UCSD-AML1 (cell line): ENCODE results near the gene ETFDH.
"Not testable (repeated sequence)": the region's sequence is repeated elsewhere in the genome, so short reads cannot be mapped to it uniquely, and the experiment has no call there.

ENCODE experiments used
- DNase-seq: peaks from one replicate; lab custom pipeline; 2025; ENCODE audit not compliant: unreplicated experiment; lab: John Stamatoyannopoulos, UW

Gene ETFDH

GRCh38 chr4:158676076-158676475, 4.0 kb downstream of the ETFDH start:
- DNase-seq, result no peak

- DNase-seq, result no peak
These were observed 6.7 kb downstream of the ETFDH start for GRCh38 chr4:158678767-158679166.

GRCh38 chr4:158681629-158682028, 9.5 kb downstream of the ETFDH start:
- DNase-seq, result no peak

- no peak for DNase-seq
These were observed 10.0 kb downstream of the ETFDH start for GRCh38 chr4:158682066-158682465.

- no peak for DNase-seq
These were observed 16.7 kb downstream of the ETFDH start for GRCh38 chr4:158688813-158689212.

GRCh38 chr4:158704274-158704673, 32.2 kb downstream of the ETFDH start:
- no peak for DNase-seq

GRCh38 chr4:158710814-158711213, 38.7 kb downstream of the ETFDH start:
- DNase-seq, result no peak

- not testable (repeated sequence) for DNase-seq
These were observed 40.5 kb downstream of the ETFDH start for GRCh38 chr4:158712622-158713021.

GRCh38 chr4:158714937-158715336, 42.8 kb downstream of the ETFDH start:
- no peak for DNase-seq

- DNase-seq, result no peak
These were observed 43.7 kb downstream of the ETFDH start for GRCh38 chr4:158715802-158716201.

- no peak for DNase-seq
These were observed 49.6 kb downstream of the ETFDH start for GRCh38 chr4:158721680-158722079.

- no peak for DNase-seq
These were observed 50.3 kb downstream of the ETFDH start for GRCh38 chr4:158722291-158722916.

- DNase-seq, result peak; percentile 86
These were observed 51.1 kb downstream of the ETFDH start, which contains the start of gene PPID for GRCh38 chr4:158722917-158723793. Gene PPID (minus strand): TSS chr4:158723396. CDS start chr4:158723288, 108 bp downstream.

- DNase-seq, result no peak
These were observed 52.5 kb downstream of the ETFDH start for GRCh38 chr4:158724637-158725036.

- no peak for DNase-seq
These were observed 54.5 kb downstream of the ETFDH start for GRCh38 chr4:158726633-158727032.

- no peak for DNase-seq
These were observed 56.1 kb downstream of the ETFDH start for GRCh38 chr4:158728236-158728635.

GRCh38 chr4:158729716-158730559, 57.8 kb downstream of the ETFDH start:
- peak; percentile 38 for DNase-seq

- no peak for DNase-seq
These were observed 66.8 kb downstream of the ETFDH start for GRCh38 chr4:158738866-158739265.

- DNase-seq, result no peak
These were observed 67.5 kb downstream of the ETFDH start for GRCh38 chr4:158739600-158739999.

GRCh38 chr4:158741326-158742021, 69.4 kb downstream of the ETFDH start:
- DNase-seq, result no peak

- not testable (repeated sequence) for DNase-seq
These were observed 74.4 kb downstream of the ETFDH start for GRCh38 chr4:158746537-158746936.
